OCI-LY3 (cell line): Measurements from ENCODE around the gene LIME1.

Source experiments
- CTCF ChIP-seq: fragments of 200-600, 300-600 bp; sonication (generic); IDR thresholded peaks from 2 replicates; pipeline ENCODE4 v1.5.1; 2014; ENCODE audit warnings: antibody characterized with exemption, low read length, low read depth
- EZH2phosphoT487 ChIP-seq: fragments of 200-600 bp; shearing (Covaris generic); IDR thresholded peaks from 2 replicates; pipeline ENCODE4 v1.6.1; 2018; ENCODE audit warnings: antibody characterized with exemption, mixed run types, low read depth

GRCh38 chr20:63698739-63699465 is 37.6 kb upstream of the LIME1 start:
- TF ChIP-seq CTCF (no peak), EZH2phosphoT487 (no peak)
